Measurements from ENCODE around the gene DIRAS1. TPM values are rescaled to one million over a fixed set of nuclear protein-coding genes. Genes with fewer than 3 reads are reported as not detected.
A peak's percentile ranks its signal among the peaks of the same experiment; 100 is the strongest.

The DIRAS1 gene
- polyA plus RNA-seq (2011; rRNA removed), result 11.1 and 21.4 TPM in 2 replicates
- 7.6 and 12.9 TPM in 2 replicates for polyA minus RNA-seq (2011; rRNA and poly(A)+ RNA removed)

- H3K27me3 ChIP-seq (ENCODE audit: control insufficient read depth, insufficient read depth, low read length), result no peaks in the 10 kb centered on the region
- CTCF ChIA-PET, result interaction anchor here (1.0 kb wide), 1 partner anchor 27 kb away, joined by 3 read pairs; no protein-coding TSS in a partner anchor
- H3K36me3 ChIP-seq (ENCODE audit: control insufficient read depth, insufficient read depth, low read length), result peaks cover 1% of the 10 kb centered on the region; the same call in 1 of the 2 replicates
- H3K4me3 ChIP-seq (ENCODE audit: low read depth, low read length), result peak within 1 kb of the TSS; percentile 64
- POLR2A ChIA-PET, result no interaction called here
- TF ChIP-seq, protein P1, sequence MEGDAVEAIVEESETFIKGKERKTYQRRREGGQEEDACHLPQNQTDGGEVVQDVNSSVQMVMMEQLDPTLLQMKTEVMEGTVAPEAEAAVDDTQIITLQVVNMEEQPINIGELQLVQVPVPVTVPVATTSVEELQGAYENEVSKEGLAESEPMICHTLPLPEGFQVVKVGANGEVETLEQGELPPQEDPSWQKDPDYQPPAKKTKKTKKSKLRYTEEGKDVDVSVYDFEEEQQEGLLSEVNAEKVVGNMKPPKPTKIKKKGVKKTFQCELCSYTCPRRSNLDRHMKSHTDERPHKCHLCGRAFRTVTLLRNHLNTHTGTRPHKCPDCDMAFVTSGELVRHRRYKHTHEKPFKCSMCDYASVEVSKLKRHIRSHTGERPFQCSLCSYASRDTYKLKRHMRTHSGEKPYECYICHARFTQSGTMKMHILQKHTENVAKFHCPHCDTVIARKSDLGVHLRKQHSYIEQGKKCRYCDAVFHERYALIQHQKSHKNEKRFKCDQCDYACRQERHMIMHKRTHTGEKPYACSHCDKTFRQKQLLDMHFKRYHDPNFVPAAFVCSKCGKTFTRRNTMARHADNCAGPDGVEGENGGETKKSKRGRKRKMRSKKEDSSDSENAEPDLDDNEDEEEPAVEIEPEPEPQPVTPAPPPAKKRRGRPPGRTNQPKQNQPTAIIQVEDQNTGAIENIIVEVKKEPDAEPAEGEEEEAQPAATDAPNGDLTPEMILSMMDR (IDR thresholded peaks at IDR 0.05; ENCODE audit: insufficient read depth, low read depth, low read length), result no peak
- no peak for DNase-seq (ENCODE audit: low read depth)
Observed at GRCh38 chr19:2720777-2721569, at the start of gene DIRAS1. Gene DIRAS1 (minus strand): TSS chr19:2721372. CDS start chr19:2717806, 3,566 bp downstream.

- TF ChIP-seq, protein P1 (IDR thresholded peaks at IDR 0.05; ENCODE audit: insufficient read depth, low read depth, low read length), result no peak
- no peaks in the 10 kb centered on the region for H3K27me3 ChIP-seq (ENCODE audit: control insufficient read depth, insufficient read depth, low read length)
- ChIA-PET POLR2A (no interaction called here), CTCF (interaction anchor here (1.2 to 3.0 kb wide), 3 partner anchors 21 to 124 kb away, joined by 3 to 13 read pairs (median 6); no protein-coding TSS in a partner anchor)
- H3K4me3 ChIP-seq (ENCODE audit: low read depth, low read length), result no peak overlapping the region
- peaks cover 19% of the 10 kb centered on the region for H3K36me3 ChIP-seq (ENCODE audit: control insufficient read depth, insufficient read depth, low read length)
- no peak for DNase-seq (ENCODE audit: low read depth)
Observed at GRCh38 chr19:2770055-2771013, 49.2 kb upstream of the DIRAS1 start.

DNA sequence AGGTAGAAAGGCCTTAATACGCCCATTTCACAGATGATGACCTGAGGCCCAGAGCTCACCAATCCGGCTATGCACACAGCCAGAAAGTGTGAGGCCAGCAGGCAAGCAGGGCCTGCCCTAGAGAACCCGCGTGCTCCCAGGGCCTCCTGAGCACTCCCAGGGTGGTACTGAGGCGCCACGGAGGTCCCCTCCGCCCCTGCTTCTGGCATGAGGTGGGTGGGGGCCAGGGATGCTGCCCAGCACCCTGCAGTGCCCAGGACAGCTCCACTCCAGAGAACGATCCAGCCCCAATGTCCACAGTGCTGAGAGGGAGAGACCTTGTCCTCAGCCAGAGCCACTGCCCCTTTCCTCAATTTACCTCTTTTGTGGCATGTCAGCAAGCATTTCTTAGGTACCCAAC, 48.0 kb upstream of the DIRAS1 start:
- POLR2A ChIA-PET, result no interaction called here
- H3K27me3 ChIP-seq (ENCODE audit: control insufficient read depth, insufficient read depth, low read length), result no peaks in the 10 kb centered on the region
- TF ChIP-seq, protein P1 (IDR thresholded peaks at IDR 0.05; ENCODE audit: insufficient read depth, low read depth, low read length), result no peak
- no peak overlapping the region for H3K4me3 ChIP-seq (ENCODE audit: low read depth, low read length)
- DNase-seq (ENCODE audit: low read depth), result no peak
- peaks cover 20% of the 10 kb centered on the region for H3K36me3 ChIP-seq (ENCODE audit: control insufficient read depth, insufficient read depth, low read length)
- CTCF ChIA-PET, result interaction anchor here (1.3 to 3.0 kb wide), 2 partner anchors 20 to 121 kb away, joined by 5 to 13 read pairs; no protein-coding TSS in a partner anchor

DNA sequence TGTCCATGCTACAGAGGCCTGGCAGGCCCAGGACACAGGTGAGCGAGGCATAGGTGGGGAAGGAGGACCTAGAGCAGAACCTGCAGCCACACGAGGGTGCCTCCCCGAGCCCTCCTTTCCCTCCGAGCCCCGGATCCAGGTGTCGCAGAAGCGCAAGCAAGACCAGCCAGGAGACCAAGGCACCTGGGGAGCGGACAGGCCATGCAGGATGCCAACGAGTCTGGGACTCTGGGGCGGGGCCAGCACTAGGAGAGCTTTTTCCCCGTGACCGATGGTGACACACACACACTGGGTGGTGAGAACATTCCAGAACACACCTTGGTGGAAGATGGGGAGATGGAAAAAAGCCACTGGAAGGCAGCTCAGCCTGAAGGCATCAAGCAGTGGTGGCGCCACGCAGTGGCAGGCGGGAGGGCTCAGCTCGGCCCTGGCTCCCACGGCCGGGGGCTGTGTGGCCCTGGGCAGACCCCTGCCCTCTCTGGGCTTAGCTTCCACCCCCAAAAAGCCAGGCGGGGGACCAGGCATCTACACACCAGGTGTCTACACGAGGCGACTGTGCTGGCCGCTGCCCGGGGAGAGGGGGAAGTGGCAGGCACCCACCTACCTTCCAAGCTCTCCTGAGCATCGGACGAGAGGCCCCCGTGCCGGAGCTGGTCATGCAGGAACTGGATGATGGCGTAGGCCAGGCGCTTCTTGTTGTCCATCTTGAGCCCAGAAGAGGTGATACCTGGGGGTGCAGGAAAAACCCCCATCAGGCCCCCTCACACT, 47.4 kb upstream of the DIRAS1 start:
- TF ChIP-seq, protein P1 (IDR thresholded peaks at IDR 0.05; ENCODE audit: insufficient read depth, low read depth, low read length), result no peak
- POLR2A ChIA-PET, result no interaction called here
- Histone ChIP-seq H3K36me3 (ENCODE audit: control insufficient read depth, insufficient read depth, low read length) (peaks cover 24% of the 10 kb centered on the region), H3K4me3 (ENCODE audit: low read depth, low read length) (no peak overlapping the region), H3K27me3 (ENCODE audit: control insufficient read depth, insufficient read depth, low read length) (no peaks in the 10 kb centered on the region)
- no peak for DNase-seq (ENCODE audit: low read depth)
- CTCF ChIA-PET, result interaction anchor here (1.3 to 3.0 kb wide), 2 partner anchors 19 to 120 kb away, joined by 5 to 13 read pairs; no protein-coding TSS in a partner anchor
